HG03565 (cell line): ENCODE measurements around the gene FYCO1.

Experiments used
- ATAC-seq: cut with Tn5 transposase; IDR thresholded peaks from one replicate; pipeline ENCODE4 v1.9.1; 2021; ENCODE audit warnings: mild to moderate bottlenecking, moderate library complexity; ENCODE audit not compliant: unreplicated experiment

FYCO1 gene

GRCh38 chr3:45965253-45965652, 30.4 kb downstream of the FYCO1 start:
- ATAC-seq = no peak

GRCh38 chr3:45964139-45964538, 31.5 kb downstream of the FYCO1 start:
- ATAC-seq = no peak

- ATAC-seq = peak; percentile 59
Measured at GRCh38 chr3:45962033-45962432, 33.6 kb downstream of the FYCO1 start.

DNA sequence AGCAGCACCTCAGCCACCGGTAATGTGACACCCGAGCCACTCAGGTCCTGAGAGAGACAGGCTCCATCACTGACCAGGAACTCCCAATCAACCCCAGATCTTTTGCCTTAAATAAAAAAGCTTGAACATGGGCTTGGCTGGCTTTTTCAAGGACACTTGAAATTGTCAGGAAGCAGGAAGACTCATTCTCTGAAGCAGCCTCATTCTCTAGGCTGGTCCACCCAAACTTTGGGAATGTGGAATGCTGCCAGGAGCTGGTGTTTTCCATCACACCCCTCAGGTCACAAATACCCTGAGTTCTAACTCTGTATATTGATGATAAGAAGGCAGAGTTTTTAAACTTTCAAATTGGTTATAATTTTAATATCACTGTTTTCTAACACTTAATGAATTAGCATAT, 35.3 kb downstream of the FYCO1 start:
- no peak for ATAC-seq

DNA sequence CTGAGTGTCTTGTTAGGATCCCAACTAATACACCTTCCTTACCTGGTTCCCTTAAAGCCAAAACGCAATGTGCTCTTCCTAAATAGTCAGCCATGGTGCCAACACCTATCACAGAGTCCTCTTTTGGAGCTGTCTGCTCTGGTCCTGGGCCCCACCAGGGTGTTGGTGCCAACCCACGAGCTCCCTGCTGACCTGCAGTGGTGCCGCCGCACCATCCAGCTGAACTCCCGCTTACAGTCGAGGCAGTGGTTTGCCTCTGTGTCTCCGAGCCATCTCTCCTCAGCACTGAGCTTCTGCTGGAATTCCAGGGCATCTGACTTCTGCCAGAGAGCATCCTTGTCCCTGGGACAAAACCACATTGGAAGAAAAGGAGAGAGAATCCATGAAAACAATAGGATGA, 36.4 kb downstream of the FYCO1 start:
- ATAC-seq = no peak

DNA sequence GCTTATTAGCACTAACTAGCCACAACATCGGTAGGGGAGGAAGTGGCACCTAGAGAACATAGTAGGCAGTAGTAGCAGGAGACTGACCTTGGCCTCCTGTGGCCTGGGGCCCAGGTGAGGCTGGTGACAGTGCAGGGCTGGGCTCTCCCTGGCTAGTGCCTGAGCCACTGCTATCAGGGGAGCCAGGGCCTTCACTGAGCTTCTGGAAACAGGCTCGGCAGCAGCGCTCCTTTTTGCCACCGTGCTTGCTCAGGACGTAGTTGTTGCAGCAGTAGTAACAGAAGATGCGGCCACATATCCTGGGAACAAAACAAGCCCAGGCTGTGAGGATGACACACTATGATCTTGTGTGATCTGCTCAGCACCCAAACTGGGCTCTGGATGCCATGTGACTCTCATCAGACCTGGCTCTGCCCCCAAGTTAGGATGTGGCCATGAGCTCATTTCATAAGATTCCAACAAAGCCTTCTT, 37.3 kb downstream of the FYCO1 start:
- ATAC-seq = no peak

DNA sequence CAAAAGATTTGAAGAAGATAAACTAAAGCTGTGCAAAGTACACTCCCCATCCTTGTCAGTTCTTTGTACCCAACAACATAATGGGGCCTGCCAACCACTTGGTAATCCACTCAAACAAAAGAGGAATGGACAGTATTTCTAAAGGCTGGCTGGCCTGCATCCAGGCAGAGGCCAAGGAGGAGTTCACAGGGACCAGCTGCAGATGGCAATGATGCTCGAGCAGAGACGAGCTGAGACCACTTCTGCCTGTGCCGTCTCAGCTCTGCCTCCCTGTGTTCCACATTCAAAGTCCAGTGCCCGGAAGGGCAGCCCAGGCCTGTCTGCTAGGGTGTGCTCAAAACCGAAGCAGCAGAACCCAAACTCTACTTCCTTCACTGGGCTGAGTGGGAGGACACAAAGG, 38.0 kb downstream of the FYCO1 start:
- no peak for ATAC-seq

DNA sequence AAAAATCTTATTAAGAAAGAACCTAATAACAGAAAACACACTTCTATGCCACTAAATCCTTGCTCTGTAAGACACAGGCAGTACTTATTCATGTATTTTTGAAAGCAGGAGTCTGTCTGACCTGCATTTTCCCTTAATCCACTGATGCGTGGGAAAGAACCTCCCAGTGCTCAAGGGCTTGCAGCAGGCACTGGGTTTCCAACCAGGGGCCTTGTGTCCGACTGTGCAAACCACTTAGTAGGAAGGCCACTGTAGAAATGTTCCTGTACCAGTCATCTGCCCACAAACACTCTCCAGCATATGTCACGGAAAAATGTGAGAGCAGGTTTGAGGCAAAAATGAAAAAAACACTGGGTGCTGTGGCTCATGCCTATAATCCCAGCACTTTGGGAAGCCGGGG, 39.9 kb downstream of the FYCO1 start:
- ATAC-seq = no peak

GRCh38 chr3:45955017-45955647, 40.5 kb downstream of the FYCO1 start:
- no peak for ATAC-seq

GRCh38 chr3:45954306-45954705, 41.3 kb downstream of the FYCO1 start:
- no peak for ATAC-seq

GRCh38 chr3:45953536-45953935, 42.1 kb downstream of the FYCO1 start:
- no peak for ATAC-seq

DNA sequence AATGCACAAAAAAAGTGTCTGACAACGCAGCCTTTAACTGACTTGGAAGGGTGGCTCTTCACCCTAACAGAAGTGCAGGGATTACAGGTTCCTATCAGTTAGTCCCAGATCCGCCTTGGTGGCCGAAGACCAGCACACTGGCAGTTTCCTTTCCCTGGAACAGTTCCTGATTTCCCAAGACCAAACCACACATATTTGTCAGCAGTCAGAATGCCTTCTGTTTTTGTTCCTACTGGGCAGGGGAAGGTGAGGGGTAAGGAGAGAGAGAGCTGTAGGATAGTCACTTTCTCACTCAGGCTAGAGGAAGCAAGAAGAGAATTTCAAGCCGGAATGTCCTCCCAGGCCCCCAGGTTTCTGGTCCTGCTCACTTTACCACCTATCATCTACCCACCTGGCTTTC, 43.2 kb downstream of the FYCO1 start:
- ATAC-seq = no peak

GRCh38 chr3:45951946-45952345, 43.7 kb downstream of the FYCO1 start:
- ATAC-seq = no peak

GRCh38 chr3:45950686-45951600, 44.7 kb downstream of the FYCO1 start:
- no peak for ATAC-seq

DNA sequence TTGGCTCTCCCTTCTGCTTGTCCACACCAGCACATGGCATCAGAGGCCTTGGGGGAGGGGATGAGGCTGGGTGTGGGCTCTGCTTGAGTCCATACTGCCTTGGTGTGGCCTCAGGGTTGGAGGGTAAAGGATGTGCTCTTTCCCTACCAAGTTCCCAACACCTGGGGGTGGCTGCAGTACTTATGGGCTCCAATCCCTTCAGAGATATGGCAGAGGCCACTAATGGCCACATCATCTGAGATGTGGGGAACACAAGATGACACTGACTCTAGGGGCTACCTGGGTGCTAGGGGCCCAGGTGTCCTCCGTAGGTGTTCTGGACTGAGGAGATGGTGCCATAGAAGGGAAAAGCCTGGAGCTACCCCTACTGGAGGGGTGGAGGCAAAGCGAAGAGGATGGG, 45.5 kb downstream of the FYCO1 start:
- ATAC-seq = no peak

GRCh38 chr3:45949432-45949831, 46.2 kb downstream of the FYCO1 start:
- ATAC-seq = no peak

GRCh38 chr3:45948881-45949280, 46.7 kb downstream of the FYCO1 start:
- ATAC-seq = no peak

- ATAC-seq = no peak
Measured at GRCh38 chr3:45948311-45948781, 47.3 kb downstream of the FYCO1 start.

GRCh38 chr3:45947361-45947760, 48.3 kb downstream of the FYCO1 start:
- ATAC-seq = no peak

DNA sequence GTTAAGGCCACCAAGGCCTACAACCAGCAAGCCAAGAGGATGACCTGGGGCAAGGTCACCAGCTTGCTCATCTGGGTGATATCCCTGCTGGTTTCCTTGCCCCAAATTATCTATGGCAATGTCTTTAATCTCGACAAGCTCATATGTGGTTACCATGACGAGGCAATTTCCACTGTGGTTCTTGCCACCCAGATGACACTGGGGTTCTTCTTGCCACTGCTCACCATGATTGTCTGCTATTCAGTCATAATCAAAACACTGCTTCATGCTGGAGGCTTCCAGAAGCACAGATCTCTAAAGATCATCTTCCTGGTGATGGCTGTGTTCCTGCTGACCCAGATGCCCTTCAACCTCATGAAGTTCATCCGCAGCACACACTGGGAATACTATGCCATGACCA, 48.7 kb downstream of the FYCO1 start:
- ATAC-seq = no peak

DNA sequence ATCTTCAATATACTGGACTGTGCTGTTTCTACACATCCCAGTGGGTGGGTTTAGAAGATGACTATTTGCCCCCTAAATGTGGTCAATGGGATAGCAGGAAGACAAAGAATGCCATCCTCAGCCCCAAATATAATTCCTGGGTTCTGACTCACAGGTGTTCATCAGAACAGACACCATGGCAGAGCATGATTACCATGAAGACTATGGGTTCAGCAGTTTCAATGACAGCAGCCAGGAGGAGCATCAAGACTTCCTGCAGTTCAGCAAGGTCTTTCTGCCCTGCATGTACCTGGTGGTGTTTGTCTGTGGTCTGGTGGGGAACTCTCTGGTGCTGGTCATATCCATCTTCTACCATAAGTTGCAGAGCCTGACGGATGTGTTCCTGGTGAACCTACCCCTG, 49.3 kb downstream of the FYCO1 start:
- ATAC-seq = no peak
